ENCODE measurements around the gene SMIM17.

The SMIM17 gene

DNA sequence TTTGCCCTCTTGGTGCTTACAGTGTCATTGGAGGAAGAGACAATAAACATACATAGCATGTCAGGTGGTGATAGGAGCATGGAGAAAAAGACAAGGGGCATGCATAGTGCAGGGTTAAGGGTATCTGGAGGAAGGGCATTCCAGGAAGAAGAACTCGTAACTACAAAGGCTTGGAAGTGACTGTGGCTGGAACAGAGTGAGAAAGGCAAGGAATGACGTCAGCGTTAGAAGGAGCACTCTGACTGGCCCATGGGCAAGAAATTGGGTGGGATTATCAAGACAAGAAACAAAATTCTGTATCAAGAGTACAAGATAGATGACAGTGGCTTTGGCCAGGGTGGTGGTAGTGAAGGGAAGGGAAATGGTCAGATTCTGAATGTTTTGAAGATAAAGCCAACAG, 11.2 kb downstream of the SMIM17 start:
- DNase-seq (ENCODE audit: low spot score) = no peak
- TF ChIP-seq, protein P1, sequence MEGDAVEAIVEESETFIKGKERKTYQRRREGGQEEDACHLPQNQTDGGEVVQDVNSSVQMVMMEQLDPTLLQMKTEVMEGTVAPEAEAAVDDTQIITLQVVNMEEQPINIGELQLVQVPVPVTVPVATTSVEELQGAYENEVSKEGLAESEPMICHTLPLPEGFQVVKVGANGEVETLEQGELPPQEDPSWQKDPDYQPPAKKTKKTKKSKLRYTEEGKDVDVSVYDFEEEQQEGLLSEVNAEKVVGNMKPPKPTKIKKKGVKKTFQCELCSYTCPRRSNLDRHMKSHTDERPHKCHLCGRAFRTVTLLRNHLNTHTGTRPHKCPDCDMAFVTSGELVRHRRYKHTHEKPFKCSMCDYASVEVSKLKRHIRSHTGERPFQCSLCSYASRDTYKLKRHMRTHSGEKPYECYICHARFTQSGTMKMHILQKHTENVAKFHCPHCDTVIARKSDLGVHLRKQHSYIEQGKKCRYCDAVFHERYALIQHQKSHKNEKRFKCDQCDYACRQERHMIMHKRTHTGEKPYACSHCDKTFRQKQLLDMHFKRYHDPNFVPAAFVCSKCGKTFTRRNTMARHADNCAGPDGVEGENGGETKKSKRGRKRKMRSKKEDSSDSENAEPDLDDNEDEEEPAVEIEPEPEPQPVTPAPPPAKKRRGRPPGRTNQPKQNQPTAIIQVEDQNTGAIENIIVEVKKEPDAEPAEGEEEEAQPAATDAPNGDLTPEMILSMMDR (IDR thresholded peaks at IDR 0.05; ENCODE audit: extremely low read depth, missing control alignments) = no peak

DNA sequence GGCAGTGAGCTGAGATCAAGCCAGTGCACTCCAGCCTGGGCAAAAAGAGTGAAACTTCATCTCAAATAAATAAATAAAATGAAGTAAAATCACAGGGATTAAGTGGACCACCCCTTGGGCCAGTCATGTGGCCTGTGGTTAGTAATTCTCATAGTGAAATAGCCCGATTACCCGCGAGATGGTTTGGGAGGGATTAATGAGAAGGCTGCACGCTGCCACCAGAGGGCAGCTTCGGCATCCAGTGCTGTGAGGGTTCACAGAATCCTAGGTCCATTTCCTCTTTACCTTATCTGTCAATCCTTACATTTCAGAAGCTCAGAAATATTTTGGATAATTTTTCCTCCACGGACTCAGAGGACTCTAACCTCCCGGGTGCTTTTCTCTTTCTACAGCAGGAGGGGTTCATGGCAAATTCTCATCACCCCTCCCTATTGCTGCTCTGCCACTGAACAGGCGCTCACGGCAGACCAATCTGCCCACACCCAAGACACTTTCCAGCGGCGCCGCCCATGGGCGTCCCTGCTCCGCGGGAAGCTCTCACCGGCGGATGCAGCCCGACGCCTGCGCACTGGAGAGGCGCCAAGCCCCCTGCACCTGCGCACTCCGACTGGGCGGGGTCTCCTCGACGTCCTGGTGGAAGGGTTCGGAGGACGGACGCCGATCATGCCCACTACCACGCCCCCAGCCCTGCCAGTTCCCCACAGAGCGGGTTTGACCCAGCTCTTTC, 17.6 kb downstream of the SMIM17 start:
- TF ChIP-seq, protein P1 (IDR thresholded peaks at IDR 0.05; ENCODE audit: extremely low read depth, missing control alignments) = no peak
- DNase-seq (ENCODE audit: low spot score) = no peak

DNA sequence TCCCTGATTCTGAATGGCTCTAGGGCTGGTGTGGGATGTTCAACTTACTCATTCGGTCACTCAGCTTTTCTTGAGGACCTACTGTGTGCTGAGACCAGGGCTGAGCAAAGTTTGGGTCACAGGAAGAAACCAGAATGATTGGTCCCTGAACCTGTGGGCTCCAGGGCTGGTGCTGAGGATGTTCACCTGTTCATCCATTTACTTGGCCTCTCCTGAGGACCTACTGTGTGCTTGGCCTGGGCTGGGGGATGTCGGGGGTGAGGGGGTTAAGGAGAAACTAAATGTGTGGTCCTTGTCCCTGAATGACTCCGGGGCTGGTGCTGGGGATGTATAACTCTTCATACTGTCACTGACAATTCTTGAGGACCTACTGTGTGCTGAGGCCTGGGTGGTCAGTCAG, 18.3 kb downstream of the SMIM17 start:
- TF ChIP-seq, protein P1 (IDR thresholded peaks at IDR 0.05; ENCODE audit: extremely low read depth, missing control alignments) = no peak
- no peak for DNase-seq (ENCODE audit: low spot score)

DNA sequence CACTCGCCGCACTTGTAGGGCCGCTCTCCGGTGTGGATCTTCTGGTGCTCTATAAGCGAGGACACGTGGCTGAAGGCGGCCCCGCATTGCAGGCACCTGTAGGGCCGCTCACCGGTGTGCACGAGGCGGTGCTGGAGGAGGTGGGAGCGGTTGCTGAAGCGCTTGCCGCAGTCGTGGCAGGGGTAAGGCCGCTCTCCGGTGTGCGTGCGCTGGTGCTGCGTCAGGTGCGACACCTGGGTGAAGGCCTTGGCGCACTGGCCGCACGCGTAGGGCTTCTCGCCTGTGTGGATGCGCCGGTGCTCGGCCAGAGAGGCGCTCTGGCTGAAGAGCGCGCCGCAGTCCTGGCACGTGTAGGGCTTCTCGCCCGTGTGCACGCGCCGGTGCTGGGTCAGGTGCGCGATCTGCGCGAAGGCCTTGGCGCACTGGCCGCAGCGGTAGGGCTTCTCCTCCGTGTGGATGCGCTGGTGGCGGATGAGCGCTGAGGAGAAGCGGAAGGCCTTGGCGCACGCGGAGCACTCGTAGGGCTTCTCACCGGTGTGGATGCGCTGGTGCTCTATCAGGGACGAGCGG, 21.1 kb downstream of the SMIM17 start:
- no peak for DNase-seq (ENCODE audit: low spot score)
- TF ChIP-seq, protein P1 (IDR thresholded peaks at IDR 0.05; ENCODE audit: extremely low read depth, missing control alignments) = no peak

DNA sequence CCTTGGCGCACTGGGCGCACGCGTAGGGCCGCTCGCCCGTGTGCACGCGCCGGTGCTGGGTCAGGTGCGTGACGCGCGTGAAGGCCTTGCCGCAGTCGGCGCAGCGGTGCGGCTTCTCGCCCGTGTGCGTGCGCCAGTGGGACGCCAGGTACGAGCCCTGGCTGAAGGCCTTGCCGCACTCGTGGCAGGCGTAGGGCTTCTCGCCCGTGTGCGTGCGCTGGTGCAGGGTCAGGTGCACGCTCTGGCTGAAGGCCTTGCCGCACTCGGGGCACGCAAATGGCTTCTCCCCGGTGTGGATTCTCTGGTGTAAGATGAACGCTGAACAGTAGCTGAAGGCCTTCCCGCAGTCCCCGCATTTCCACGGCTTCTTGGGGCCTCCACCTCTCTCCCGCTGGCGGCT, 21.6 kb downstream of the SMIM17 start:
- no peak for DNase-seq (ENCODE audit: low spot score)

DNA sequence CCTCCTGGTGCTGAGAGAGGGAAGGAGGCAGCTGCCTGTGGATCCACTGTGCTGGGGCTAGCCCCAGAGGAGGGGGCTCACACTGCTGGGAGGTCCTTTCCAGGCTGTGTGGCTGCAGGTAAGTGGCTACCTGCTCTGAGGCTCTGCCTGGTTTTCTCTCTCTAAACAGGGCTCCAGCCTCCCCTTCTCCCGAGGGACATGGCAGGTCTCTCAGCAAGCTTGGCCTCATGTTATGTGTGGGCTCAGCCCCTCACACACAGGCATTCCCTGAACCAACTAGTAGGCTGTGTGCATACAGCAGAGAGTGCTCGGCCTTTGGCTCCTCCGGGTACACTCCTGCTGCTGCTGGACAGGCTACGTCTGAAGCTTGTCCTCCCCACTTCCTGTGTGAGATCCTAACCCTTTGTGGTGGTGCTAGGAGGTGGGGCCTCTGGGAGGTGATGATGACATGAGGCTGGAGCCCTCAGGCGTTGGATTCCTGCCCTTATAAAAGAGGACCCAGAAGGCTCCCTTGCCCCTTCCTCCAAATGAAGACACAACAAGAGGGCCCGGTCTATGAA, 24.4 kb downstream of the SMIM17 start:
- TF ChIP-seq, protein P1 (IDR thresholded peaks at IDR 0.05; ENCODE audit: extremely low read depth, missing control alignments) = no peak
- no peak for DNase-seq (ENCODE audit: low spot score)

More for the DNA sequence above, 21.6 kb downstream of the SMIM17 start:
- TF ChIP-seq, protein P1 (IDR thresholded peaks at IDR 0.05; ENCODE audit: extremely low read depth, missing control alignments) = no peak

DNA sequence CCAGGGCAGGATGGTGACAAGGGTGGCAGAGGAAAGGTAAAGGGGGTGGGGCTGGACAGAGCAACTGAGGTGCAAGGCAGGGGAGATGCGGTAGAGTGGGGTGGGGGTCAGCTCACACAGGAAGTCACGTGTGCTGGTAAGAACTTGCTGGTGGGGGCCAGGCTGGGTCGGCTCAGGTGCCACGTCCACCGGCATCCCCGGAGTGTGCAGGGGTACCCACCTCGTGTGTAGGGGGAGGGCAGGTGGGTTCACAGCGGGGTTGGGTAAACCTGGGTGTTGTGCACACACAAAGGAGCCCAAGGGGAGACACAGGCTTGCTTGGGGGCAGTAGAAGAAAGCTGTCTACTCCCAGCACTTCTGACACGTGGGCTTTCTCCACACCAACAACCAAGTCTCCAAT, 25.7 kb downstream of the SMIM17 start:
- TF ChIP-seq, protein P1 (IDR thresholded peaks at IDR 0.05; ENCODE audit: extremely low read depth, missing control alignments) = no peak
- DNase-seq (ENCODE audit: low spot score) = no peak
